Activated gamma-delta T cell treated with Interleukin-2 at 50 U/mL for 16 hours (primary cell): ENCODE data around the gene BACH2.
"Not testable (repeated sequence)": the region's sequence is repeated elsewhere in the genome, so short reads cannot be mapped to it uniquely, and the experiment has no call there.

Experiments
- DNase-seq: peaks from one replicate; pipeline ENCODE4 v3.0.0-alpha.2; 2020

Gene BACH2

DNA sequence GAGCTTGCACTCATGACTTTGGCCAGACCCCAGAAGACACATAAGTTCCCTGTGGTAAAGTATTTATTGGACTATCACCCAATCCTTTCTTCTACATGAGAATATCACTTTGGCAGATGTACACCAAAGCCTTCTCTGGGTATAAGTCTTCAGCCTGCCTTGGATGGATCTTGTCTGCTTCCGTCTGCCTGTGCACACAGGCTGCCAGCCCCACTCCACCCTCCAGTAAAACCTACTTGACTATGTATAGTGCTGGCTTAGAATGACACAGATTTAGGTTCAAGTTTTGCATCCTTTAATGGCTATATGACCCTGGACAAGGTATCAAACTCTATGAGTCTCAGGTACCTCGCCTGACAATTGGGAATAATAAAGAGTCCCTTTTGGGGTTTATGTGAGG lies 63.4 kb downstream of the BACH2 start:
- no peak for DNase-seq

DNA sequence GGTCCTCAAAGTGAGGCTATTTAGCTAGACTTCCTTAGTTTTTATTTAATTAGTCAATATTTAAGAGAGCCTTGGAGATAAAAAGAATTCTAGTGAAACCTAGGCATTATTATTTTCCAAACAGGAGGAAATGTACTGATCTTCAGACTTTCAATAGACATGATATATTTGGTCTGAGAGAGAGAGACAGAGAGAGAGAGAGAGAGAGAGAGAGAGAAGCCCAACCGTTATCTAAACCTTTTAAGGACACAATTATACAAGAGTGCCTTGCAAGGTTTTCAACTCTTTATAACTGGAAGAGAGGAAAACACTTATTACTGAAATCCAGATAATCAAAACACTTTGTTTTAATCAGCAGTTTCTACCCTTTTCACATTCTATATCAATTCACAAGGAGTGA lies 64.8 kb downstream of the BACH2 start:
- DNase-seq = no peak

DNA sequence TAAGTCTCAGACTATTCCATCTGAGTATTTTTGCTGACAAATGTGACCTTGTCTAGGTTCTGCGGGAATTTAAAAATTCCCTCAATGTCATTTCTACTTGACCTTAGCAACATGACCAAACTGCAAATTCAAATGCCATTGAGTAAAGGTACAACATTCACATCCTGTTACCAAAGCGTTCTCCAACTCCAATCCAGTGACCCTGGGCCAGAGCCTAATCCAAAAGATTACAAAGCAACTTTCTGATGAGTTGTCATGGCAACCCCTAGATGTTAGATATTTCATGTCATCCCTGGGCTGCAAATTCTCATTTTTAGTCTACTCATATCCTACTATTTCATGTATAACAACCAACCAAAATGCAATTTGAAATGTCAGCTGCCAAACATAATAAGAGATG lies 65.3 kb downstream of the BACH2 start:
- DNase-seq = no peak

DNA sequence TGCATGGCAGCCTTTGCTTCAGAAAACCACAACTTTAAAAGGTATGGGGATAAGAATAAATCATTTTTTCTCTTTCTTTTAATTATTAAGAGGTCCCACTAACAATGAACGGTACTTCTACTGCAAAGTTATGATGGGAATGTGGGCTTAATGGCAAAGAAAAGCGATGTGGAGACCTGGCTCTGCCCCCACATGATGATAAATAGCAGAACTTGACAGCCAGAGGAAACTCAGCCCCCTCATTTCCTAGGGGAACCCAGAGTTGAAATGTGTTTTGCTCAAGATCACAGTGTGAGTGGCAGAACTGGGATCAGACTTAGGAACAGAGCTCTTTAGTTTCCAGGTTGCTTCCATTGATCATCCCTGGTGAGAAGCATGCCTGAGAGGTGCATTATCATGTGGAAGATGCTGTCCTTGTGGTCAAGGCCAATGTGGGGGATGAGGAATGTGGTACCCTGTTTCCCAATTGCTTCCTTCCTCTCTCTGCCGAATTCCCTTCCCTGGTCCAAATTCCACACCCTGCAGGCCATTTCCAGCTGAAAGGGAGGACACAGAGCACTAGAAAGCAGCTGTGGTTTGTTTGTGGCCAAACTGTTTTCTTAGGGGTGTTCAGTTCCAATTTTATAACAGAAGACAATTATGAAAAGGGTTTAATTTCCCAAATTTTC lies 66.0 kb downstream of the BACH2 start:
- DNase-seq = no peak

DNA sequence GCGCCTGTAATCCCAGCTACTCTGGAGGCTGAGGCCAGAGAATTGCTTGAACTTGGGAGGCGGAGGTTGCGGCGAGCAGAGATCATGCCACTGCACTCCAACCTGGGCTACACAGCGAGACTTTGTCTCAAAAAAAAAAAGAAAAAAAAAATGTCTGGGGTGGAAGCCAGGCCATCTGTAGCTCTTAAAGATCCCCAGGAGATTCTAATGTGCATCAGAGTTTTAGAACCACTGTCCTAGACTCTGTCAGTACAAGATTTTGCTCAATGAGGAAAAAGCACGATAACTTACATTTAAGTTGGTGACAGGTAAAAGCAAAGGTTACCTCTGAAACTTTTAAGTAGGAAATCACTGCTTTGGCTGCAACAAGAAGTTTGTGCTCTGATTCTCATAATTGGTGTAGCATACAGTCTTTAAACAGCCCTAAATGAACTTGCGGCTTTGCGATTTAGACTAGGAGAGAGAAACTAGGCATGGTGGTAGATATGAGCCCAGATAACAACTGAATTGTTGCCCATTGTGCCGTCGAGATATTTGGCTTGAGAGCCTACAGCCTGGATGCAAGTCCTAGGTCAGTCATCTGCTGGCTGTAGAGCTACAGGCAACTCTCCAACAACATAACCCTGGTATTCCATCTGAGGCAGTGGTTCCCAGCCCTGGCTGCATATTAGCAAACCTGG lies 67.2 kb downstream of the BACH2 start:
- no peak for DNase-seq

DNA sequence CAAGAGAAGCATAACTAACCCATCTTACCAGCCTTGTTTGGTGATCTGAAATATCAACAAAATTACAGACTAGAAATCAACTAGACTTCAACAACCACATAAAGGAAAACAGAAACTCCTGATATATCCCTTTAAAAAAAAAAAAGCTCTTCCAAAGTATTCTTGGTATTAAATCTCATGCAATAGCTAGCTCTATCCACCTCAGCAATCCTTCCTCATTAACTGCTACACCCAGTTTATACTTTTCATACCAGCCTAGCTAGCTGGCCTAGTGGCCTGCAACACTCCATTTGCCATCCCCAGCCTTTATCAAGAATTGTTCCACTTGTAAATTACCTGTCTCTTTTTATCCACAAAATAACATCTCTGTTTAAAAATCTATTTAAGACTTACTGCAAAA lies 69.0 kb downstream of the BACH2 start:
- no peak for DNase-seq

DNA sequence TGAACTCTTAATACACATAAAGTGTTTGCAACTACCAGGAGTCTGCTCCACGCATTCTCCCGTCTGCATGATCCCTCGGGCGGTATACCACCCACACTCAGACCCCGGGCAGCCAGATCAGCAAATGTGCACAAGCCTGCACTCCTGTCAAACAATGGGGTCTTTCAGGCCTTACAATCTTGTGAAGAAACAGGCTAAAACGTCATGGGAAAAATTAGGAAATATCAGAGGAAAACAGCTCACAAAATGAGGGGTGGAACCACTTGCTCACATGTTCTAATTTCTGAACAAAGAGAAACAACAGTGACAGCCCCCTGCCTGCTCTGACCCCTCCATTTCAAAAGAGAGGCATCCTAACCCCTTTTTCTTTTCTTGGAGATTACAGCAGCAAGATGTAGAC lies 69.4 kb downstream of the BACH2 start:
- DNase-seq = no peak

DNA sequence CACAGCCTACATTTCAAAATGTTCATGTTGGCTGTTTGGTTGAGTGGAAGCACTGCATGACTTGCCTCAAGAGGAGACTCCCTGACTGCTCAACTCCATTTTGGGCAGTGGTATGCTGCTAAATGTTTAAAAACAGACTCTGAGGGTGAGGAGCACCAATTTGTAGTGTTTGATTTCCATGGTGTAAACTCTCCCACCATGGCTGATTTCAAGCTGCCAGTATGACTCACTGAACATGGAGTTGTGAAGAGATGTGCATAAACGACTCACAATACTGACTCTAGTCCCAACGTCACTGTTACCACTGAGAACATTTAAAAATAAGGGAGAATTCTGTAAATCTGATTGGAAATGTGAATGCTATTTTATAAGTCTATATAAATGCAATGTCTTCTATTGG lies 70.4 kb downstream of the BACH2 start:
- DNase-seq = no peak

DNA sequence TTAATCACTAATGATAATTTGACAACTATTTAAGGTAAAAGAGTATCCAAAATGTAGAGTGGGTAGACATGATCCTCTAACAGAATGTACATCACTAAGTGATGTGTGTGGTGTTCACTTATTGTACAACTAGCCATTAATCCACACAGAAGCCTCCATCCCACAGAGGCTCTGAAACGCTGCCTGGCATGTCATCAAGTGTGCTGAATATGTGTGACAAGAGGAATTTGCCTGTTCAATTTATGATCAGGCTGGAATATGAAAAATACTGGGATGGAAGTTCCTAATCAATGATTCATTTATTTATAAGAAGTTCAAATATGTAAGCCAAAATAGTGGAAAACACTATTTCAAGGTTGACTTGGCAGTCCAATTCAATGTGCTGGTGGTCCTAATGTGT lies 72.4 kb downstream of the BACH2 start:
- DNase-seq = no peak

DNA sequence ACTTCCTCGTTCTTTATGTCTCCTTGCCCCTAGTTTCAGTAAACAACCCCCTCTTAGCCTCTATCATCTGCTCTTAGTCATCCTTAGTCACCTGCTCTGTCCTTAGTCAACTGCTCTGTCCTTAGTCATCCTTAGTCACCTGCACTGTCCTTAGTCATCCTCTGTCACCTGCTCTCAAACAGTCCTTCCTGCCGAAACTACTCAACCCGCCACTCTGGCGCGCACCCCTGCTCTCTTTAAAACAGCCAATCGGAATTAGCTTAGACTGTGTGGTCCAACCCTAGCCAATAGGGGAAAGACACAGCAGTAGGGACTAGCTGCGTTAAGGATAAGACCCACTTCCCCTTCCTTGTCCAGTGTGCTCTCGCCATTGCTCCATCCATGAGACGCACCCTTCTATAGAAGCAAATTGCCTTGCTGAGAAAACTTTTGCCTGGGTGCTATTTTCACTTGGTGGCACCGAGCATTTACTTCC lies 73.9 kb downstream of the BACH2 start:
- no peak for DNase-seq

DNA sequence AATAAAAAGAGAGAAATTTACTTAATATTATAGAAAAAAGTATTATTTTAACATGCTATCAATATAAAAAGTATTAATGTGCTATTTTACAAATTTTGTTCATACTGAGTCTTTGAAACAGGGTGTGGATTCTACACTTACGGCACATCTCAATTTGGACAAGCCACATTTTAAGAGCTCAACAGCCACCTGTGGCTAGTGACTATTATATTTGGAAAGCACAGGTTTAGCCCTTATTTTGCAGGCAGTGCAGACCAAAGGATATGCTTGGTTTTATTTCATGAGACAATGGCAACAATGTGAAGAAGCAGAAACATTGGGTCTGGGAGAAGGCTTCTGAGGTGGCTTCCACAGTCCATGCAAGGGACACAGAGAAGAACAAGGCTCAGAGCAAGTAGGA lies 74.6 kb downstream of the BACH2 start:
- no peak for DNase-seq

DNA sequence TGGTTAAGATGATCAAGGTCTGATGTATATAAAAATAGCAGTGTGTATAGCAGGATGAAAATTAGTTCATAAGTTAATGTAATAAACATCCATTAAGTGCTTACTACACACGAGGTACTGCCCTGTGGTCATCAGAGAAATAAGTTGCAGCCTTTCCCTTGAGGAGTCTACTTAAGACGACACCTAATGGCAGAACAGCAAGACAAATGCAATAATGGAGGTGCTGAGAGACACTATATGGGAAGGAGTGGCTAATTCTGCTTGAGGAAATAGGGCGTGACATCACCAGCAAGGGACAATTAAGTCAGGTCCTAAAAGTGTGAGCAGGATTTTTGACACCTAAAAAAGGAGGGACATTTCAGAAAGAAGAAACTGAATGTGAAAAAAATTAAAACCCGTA lies 75.2 kb downstream of the BACH2 start:
- DNase-seq = no peak

DNA sequence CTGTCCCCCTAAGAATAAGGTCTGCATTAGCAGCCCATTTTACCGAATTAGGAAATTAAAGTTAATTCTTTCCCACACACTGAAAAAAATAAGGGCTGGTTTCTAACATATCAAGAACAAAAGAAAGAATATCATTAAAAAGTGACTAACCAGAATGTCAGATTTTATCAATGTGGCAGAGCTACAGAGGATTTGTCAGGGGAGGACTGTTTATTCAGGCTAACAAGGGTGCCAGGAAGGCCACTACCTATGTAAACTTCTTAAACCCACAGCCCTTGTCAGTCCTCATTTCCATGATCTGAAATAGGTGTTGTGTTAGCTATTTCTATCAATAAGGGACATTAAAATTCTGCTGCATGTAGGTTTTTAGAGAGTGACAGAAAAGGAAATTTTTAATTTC lies 76.4 kb downstream of the BACH2 start:
- no peak for DNase-seq

DNA sequence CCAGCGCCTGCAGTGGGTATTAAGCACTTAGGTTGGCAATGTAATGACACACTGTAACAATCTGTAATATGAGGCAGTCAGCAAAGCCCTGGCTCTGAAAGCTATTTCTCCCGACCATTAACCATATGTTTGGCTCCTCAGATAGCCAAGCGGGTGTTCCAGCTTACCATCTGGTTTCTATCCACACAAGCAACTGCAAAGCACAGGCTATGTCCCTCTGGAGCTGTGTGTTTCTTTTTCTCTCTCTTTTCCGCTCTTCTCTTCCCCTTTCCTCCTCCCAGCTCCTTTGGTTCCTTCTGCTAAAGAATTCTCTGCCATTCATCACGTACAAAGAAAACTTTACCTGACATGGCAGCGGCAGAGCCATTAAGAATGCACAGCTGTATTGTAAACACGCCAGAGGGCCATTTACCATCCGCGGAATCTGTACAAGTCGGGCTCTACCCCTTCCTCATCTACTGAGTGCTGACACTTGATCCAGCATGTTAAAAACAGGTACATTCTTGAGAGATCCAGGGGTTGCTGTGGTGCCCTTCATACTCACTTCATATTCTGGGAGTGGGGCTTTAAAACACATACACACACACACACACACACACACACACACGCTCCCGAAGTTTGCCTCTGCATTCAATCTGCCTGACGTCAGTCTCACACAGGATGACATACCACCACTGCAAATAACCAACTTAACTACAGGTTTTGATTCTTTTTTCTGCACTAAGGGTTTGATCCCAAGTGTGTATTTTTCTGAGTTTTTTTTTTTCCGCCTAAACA lies 77.2 kb downstream of the BACH2 start:
- no peak for DNase-seq

DNA sequence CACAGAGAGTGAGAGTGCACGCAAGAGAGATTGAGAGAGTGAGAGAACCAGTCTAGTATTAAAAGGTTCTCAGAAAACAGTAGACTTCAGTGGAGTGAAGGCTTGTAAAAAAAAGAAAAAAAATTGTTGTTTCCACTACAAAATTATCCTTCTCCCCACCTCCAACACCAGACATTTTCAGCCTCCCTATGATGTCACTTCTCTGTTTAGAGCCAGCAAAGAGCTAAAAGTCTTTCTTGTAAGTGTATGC lies 77.8 kb downstream of the BACH2 start:
- DNase-seq = no peak

DNA sequence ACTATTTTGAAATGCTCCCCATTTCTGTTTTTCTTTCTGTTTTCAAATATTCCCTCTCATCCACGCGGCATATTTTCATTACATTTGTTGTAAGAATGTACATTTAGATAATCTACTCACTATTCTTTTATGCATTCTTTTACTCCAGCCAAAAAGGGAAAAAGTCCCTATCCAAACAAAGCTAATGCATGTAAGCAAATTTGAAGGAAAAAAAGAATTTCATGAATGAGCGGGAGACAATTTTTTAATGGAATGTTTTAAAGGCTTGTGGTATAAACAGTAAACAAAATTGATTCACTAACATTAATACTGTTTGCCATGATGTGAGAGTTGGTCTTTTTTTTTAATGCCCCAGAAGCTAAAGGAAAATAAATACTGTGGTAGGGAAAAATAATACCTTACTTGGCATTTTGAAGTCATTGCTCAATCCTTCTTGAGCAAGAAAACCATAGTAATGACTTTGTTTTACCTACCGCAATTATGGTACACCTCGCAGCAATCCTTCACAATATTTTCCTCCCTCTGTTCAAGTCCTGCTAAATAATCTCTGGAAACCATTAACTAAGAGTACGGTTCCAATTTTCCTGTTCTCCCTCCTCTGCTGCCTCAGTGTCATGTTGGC lies 79.0 kb downstream of the BACH2 start:
- no peak for DNase-seq

DNA sequence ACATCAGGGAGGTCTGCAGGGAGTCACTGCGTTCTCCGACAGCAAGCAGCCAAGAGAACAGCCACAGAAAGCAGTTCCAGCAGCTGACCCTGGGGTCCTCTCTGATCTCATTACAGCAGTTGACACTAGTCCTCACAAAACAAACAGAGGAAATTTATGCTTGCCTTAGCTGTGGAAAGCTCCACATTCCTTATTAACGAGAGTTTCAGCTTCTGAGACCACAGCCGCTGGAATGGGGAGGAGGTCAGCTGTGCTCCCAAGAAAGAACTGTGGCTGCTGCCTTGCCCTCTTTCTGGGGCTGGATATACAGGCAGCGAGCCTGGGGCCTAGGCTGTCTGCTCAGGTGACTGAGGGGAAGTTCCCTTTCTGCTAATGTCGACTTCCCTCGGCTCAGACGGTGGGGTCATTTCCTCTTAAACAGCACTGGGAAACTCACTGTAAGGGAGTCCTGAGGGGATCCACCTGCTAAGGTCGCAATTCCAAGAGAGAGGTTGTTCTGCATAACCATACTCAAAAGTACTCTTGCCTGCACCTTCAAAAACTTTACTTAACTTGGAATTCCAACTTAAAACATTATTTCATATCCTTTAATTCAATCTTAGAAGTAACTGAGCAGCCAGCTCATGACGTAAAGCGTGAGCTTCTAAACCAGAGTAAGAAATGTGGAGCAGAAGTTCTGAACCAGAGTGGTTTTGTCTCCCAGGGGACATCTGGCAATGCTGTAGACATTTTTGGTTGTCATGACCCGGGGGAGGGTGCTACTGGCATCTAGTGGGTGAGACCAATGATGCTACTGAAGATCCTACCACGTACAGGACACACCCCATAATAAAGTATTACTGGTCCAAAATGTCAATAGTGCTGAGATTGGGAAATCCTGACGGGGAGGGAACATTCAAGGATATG lies 80.3 kb downstream of the BACH2 start:
- DNase-seq = no peak

DNA sequence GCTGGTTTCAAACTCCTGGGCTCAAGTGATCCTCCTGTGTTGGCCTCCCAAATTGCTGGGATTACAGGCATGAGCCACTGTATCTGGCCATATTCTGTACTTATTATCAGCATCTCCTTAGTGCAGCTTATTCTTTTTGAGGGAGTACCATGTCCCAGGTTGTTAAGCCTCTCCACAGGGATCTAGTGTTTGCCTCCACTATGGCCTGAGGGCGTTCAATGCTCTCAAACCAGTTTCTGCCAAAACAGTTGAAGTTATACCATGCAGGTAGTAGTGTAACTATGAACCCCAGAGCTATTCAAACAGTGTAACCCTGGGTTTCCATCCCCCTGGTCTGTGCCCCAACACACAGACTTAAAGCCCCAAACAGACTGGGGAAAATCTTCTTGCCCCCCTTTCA lies 81.7 kb downstream of the BACH2 start:
- DNase-seq = no peak

DNA sequence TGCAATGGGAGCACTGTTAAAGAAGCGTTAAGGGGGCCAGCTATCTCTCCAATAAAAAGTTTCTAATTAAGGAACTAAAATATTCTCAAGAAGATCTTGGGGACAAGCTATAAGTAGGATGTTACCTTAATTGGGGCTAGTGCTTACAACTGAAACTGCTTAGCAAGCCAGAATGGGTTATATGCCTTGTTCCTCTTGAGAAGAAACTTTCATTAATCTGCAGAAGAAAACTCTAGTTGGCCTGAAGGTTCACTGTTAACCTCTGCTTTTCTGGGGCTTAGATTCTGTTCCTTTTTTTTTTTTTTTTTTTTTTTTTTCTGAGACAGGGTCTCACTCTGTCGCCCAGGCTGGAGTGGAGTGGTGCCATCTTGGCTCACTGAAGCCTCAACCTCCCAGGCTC lies 82.2 kb downstream of the BACH2 start:
- no peak for DNase-seq

DNA sequence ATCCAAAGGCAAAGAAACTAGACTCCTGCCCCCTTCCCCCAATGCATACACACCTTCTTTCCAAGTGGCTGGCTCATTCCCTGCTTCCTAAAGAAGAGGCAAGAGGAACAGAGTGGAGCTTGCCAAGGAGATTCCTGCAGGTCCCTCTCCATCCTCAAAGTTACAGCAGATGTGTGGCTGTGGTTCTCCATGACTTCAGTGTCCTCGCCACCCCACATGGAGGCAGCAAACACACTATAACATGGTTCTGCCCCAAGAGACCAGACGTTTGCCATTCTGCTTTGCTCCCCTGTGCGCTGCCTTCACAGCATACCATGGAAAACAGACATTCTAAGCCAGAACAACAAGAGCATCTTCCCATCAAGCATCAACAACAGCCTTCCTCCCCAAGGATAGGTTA lies 84.4 kb downstream of the BACH2 start:
- DNase-seq = no peak

DNA sequence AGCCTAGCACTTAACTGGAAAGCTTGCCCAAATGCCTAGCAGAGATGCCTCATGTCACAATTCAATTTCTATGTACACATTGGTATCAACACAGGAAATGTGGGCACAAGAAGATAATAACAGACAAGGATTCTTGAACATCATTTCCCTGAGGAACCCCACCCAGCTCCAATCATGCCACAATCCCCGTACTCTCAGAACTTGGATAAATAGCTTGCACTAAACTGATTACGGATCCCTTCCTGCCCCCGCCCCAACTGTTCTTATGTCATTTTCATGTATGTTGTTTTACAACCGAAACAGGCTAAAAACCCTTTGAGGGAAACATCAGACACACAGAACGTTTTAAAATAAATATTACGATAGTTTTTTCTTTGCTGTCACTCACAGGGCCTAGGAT lies 87.1 kb downstream of the BACH2 start:
- DNase-seq = no peak

DNA sequence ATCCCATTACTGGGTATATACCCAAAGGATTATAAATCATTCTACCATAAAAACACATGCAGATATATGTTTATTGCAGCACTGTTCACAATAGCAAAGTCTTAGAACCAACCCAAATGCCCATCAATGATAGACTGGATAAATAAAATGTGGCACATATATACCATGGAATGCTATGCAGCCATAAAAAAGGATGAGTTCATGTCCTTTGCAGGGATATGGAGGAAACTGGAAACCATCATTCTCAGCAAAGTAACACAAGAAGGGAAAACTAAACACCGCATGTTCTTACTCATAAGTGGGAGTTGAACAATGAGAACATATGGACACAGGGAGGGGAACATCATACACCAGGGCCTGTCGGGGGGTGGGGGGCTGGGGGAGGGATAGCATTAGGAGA lies 88.0 kb downstream of the BACH2 start:
- not testable (repeated sequence) for DNase-seq
